Mammary epithelial cell (primary cell): ENCODE measurements around the gene IL24.

Experiments
- CTCF ChIP-seq, 2 donors: IDR thresholded peaks in 1 of 2; conservative IDR thresholded peaks in 1 of 2; 2 replicates each; pipeline ENCODE4 v1.5.1; 2011 to 2012; ENCODE audit warnings: inconsistent platforms in 2 of 2, low read length in 2 of 2, mild to moderate bottlenecking in 2 of 2, control low read depth in 1 of 2, low read depth in 1 of 2; ENCODE audit not compliant: insufficient read depth in 1 of 2; ENCODE audit errors: extremely low read depth in 1 of 2
- EZH2 ChIP-seq: IDR thresholded peaks from 2 replicates; pipeline ENCODE4 v1.6.1; 2012; ENCODE audit warnings: low read length, inconsistent platforms, borderline replicate concordance

- TF ChIP-seq CTCF (conservative IDR thresholded peaks at IDR 0.05 in 1 of 2, IDR thresholded peaks at IDR 0.05 in 1 of 2; ENCODE audit: extremely low read depth in 1 of 2, insufficient read depth in 1 of 2, low read depth in 1 of 2, low read length in 2 of 2): no peak
- TF ChIP-seq EZH2: no peak
Observed at GRCh38 chr1:206898089-206898914, 1.1 kb downstream of the IL24 start.
